HG02763 (cell line): ENCODE results near the gene SLC24A2.
"Not testable (repeated sequence)": the region's sequence is repeated elsewhere in the genome, so short reads cannot be mapped to it uniquely, and the experiment has no call there.

Experiments used
- ATAC-seq: cut with Tn5 transposase; IDR thresholded peaks from one replicate; pipeline ENCODE4 v1.9.1; 2021; ENCODE audit warnings: mild to moderate bottlenecking, moderate library complexity; ENCODE audit not compliant: unreplicated experiment

SLC24A2 gene

DNA sequence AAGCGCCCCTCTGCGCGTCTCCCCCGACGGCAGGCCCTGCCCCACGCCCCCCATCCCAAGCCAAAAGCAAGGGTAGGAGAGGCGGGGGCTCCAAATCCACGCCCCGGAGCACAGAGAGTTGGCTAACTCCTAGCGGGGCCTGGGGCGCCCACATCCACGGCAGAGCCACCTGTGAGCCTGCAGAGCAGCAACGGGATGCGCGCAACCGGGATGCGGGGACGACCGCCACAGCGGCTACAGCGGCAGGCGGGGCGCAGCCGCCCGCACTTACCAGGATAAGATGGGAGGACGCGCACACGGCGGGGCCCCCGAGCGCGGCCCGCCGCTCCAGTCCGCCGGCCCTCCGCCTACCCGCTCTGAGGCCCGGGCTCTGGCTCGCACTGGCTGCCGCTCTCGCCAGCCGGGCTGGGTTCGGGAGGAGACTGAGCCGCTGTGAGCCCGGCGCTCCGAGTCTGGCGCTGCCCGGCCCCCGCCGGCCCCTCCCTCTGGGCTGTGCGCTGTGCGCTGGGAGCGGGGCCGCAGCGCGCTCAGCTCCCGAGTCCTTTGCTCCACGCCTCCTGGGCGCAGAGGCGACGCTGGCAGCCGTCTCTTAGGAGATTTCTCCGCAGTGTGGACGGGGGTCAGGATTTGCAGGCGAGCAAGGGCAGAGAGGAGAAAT, at the start of gene SLC24A2:
Gene SLC24A2, minus strand, starts transcription at position 424 of the 658 bp plus-strand sequence.
- no peak for ATAC-seq

DNA sequence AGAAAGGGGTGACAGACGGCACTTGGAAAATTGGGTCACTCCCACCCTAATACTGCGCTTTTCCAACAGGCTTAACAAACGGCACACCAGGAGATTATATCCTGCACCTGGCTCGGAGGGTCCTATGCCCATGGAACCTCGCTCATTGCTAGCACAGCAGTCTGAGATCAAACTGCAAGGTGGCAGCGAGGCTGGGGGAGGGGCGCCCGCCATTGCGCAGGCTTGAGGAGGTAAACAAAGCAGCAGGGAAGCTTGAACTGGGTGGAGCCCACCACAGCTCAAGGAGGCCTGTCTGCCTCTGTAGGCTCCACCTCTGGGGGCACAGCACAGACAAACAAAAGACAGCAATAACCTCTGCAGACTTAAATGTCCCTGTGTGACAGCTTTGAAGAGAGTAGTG, 44.5 kb upstream of the SLC24A2 start:
- not testable (repeated sequence) for ATAC-seq

DNA sequence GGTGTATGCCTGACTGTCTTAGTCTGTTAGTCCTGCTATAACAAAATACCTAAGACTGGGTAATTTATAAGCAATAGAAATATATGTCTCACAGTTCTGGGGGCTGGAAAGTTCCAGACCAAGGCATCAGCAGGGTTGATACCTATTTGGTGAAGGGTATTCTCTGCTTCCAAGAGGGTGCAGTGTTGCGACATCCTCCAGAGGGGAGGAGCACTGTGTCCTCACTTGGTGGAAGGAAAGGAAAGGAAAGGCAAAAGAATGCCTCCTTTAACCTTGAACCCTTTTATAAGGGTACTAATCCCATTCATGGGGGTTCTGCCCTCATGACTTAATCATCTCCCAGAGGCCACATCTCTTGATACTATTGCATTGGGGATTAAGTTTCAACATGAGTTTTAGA, 42.0 kb upstream of the SLC24A2 start:
- ATAC-seq: no peak

DNA sequence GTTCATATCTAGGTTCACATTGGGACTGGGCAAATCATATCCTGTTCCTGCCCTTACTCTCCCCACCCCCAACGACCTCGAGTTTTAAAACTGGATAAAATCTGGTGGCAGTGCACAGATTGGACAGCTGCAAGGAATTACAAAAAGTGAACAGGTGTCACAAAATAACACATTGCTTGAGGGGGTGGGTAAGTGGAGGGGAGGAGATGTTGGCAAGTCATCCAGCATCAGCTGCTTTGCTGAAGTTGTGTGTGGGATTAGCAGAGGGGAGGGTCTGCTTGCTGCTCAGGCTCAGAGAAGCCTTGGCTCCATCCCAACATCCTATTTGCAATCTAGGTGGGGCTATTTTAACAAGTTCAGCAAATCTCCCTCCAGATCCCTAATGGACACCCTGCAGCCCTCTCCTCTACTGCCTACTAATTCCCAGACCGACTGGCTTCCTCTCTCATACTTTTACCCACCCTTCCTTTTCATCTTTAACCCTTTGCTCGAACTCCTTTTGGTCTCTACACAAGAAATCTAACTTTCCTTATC, 39.8 kb upstream of the SLC24A2 start:
- ATAC-seq: no peak

DNA sequence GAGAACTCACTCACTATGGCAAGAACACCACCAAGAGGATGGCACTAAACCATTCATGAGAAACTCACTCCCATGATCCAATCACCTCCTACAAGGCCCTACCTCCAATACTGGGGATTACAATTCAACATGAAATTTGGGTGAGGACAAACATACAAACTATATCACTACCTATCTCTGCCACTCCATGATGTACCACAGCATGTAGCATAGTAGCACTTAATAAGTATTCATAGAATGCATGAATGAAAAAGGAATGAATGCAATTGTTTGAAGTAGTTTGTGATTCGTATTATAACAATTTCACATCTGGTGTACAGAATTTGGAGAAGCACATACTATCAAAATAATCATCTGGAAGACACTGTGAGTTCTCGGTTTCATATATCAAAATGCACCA, 27.9 kb upstream of the SLC24A2 start:
- ATAC-seq: no peak

DNA sequence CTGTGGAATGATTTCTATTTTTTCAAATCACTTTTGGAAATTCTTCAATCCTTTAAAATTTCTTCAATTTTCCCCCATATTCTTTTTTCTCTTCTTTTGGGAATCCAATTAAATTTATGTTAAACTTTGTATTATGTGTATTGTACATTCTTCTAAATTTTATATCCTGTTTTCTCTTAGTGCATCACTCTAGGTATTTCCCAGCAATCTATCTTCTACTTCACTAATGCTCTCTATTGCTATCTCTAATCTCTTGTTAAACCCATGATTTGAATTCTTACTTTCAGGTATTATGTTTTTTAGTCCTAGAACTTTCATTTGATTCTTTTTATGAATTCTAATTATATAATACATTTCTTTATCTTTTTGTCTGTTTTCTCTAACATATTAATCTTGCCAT, 23.4 kb upstream of the SLC24A2 start:
- no peak for ATAC-seq

DNA sequence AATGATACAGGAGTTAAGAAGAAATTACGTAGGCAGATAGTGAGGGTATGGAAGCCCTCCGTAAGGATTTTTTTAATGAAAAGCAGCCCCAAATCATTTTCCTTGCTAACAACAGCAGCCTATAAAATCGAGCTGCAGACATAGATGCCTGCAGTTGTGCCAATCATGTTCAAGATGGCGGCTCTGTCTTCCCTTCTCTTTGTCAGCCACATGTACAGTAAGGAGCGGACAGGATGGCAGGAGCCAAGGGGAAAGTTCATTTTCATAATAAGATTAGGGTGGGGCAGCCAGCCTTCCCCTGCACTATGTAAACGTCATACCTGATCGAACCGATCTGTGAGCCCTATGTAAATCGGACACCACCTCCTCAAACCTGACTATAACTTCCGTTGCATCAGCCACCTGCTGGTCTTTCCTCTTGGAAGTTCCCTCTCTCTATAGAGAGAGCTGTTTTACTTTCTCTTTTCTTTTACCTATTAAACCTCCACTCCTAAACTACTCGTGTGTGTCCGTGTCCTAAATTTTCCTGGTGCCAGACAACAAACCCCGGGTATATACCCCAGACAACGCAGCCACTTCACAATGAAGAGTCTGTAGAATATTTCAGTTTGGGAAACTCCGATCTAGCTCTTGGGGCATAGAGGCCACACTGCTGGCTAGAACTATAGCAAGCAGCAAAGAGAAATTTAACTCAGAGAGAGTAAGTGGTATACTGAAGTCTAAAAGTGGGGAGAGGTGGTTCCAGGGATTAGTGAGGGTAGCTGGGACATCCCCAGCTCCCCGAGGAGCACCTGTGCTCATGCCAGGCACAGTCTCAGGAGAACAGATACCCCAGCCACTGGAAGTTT, 20.8 kb upstream of the SLC24A2 start:
- ATAC-seq: no peak

DNA sequence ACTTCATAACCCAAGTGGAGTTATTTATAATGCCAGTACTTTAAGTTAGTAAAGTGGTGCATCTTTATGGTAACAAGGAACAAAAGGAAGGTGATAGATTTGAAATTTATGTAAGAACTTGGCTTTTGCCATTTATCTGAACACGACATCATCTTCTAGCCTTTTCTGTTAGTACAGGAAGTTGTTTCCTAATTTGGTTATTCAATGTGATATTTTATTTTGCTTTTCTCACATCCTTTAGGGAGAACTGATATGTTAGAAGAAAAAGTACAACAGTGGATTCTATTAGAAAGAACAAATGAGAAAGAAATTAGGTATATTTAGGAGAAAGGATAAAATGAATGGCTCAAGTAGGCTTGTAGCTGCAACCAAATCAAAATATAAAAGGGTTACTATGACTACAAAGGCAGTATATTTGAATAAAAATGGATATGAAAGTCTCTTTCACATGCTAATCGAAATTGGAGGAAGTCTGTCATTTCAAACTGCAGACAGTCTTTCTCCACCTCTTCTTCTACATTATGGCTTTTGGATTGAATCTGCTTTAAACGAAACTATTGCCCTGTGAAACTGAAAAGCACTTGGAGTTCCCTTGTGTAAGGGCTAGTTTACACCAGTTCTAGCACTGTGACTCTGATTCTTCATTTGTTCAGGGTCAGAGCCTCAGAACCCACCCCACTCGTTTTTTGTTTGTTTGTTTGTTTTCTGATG, 18.5 kb upstream of the SLC24A2 start:
- ATAC-seq: no peak

DNA sequence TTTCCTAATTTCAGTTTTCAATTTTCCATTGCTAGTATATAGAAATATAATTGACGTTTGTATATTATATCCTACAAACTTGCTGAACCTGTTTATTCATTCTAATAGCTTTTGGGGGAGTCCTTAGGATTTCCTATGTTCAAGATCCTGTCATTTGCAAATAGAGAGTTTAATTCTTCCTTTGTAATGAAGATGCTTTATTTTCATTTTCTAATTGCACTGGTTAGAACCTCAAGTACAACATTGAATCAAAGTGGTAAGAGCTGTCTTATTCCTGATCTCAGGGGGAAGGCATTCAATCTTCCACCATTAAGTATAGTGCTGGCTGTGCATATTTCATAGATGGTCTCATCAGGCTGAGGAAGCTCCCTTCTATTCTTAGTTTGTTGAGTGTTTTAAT, 15.6 kb upstream of the SLC24A2 start:
- ATAC-seq: no peak

DNA sequence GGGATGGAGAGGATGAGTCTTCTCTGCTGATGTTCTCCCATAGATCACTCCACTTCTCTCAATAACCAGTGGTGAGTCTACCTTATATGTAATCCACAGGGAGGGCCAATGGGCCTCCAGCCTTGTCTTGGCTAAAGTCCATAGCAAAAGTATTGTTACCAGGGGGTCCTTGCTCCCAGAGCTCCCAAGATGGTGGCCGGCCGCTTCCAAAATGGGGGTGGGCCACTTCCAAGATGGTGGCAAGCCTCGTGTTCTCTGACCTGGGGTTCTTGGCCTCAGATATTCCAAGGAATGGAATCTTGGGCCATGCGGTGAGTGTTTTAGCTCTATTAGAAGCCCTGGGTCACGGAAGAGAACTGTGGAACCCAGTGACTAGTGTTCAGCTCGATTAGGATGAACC, 12.0 kb upstream of the SLC24A2 start:
- ATAC-seq: no peak

DNA sequence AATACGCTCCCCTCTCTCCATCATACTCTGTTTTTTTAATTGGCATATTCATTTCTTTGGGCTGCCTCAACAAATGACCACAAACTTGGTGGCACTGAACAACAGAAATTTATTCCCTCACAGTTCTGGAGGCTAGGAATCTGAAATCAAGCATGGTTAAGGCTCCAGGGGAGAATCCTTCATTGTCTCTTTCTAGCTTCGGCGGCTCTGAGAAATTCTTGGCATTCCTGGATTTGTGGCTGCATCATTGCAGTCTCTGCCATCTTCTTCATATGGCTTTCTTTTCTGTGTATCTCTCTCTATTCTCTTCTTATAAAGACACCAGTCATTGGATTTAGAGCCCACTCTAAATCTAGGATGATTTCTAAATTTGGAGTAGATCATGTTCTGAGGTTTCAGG, 10.9 kb upstream of the SLC24A2 start:
- ATAC-seq: no peak

DNA sequence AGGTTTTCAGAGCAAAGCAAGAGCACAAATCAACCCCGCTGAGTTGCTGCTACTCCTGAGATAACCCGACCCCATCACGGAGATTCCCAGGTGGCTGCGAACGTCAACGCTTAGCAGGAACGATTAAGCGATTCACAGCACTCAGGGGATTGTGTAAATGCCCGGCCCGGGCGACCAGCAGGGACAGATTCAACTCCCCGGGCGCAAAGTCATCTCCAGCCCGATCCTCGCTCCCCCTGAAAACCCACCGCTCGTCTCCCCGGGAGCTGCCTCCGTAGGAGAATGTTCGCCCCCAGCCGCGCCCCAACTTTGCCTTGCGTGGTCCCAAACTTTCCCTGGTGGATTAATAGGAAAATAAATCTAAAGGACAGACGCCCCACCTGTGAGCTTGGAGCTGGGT, 685 bp downstream of the SLC24A2 start:
- ATAC-seq: no peak

DNA sequence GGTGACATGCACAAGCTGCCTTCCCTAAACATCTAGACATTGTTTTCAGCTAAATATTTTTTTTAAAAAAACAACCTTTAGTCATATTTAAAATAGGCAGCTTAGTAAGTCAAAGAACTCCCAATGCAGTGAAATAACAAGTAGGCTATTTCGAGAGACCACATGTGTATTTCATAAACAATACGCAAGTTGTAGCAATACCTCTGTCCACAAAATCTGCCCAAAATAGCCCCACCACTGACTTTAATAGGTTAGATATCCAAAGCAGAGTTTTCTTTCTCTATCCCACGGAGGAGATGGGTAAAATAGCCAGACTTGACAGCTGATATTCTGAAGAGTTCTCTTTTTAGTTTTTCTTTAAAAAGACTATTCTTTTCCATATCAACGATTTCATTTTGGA, 1.2 kb downstream of the SLC24A2 start:
- no peak for ATAC-seq

DNA sequence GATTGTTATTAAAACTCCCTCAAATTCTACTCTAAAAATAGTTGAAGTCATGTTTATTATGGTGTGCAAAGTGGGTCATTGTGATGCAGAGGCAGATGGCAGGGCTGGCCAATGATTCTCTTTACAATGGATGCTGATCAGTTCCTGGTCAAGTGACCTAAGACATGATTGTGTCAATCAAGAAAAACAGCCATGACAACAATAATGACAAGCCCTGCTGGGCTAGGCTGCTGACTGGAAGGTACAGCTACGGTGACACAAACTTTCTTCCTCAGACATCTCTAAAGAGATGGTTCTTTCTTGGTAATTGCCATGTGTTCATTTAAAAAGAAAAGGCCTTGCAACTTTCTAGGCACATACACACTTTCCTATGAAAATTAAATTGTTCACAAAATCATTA, 3.6 kb downstream of the SLC24A2 start:
- no peak for ATAC-seq

DNA sequence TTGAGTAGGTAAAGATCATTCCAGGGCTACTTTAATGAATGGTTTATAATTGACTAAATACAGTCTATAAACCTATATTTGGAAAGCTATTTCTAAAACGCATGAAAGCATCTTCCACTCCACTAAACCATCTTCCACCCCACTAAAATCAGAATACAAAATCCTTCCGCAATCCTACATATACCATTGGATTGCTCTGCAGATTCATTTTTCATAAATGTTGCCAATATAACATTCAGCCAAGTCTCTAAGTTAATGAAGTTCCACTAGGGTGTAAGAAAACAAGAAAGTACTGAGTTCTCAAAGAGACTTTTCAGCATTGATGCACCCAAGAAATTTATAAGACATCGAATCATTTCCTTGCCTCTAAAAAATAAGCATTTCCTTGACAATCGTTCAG, 4.7 kb downstream of the SLC24A2 start:
- no peak for ATAC-seq

DNA sequence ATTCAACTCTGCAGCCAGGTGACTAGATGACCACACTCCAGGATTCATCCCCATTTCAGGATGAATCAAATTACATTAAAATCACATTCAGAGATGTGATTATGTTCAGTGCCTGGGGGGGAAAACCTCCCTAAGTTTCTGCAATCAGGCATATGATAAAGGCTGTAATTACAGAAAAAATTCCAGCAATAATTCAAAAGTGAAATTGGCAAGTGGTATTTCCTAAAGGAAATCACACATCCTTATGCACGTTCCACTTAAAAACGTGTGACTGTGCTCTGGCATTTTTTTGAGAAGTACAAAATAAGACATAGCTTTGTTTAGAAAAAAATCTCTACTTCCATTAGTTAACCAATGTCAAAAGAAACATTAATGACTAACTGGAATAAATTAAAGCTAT, 5.3 kb downstream of the SLC24A2 start:
- no peak for ATAC-seq

DNA sequence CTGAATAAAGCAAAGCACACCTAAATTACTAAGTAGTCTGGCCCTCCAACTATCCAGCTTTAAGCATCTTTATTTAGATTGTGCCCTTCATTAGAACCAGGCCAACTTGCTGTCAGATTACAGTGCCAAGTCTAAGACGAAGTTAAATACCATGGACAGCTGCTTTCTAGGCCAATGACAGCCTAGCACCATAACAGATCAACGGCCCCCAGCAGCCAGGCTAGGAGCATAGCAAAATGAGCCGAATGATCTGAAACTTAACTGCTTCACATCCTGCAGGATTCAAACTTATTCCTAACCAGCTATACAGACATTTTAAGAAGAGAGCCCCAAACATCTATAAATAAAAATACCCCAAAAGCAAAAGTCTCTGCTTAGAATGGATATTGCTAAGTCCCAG, 6.8 kb downstream of the SLC24A2 start:
- ATAC-seq: no peak

DNA sequence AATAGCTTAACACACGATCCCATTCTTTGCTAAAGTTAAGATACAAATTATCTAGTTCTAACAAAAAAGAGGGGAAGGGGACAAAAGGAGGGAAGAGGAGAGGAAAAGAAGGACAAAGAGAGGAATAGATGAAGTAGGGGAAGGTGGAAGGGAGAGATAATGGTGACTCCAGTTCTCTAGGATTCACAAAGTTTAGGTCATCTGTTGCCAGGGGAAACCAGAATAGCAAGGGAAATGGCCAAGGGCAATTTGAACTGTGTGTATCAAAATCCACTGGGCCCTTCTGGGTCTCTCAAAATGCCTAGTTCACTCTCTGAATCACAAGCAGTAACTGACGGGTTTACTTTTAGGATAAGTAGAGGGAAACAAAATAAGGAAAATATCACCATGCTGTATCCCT, 7.6 kb downstream of the SLC24A2 start:
- ATAC-seq: no peak

DNA sequence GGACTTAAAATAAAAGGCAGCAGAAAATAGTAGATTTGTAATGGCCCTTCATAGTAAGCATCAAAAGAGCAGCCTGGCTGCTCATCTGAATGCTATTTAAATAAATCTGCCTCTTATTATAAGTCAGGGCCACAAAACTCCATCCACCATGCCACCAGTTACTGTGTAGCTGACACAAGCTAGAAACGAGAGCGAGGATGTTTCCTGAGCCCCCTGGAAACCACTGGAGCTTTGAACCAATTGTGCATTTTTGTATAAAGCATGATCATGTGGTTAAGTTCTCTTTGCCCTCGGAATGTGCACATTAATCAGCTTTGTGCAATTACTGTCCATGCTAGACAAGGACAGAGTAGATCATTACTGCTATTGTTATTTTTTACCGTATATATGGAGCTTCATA, 17.4 kb downstream of the SLC24A2 start:
- ATAC-seq: no peak

DNA sequence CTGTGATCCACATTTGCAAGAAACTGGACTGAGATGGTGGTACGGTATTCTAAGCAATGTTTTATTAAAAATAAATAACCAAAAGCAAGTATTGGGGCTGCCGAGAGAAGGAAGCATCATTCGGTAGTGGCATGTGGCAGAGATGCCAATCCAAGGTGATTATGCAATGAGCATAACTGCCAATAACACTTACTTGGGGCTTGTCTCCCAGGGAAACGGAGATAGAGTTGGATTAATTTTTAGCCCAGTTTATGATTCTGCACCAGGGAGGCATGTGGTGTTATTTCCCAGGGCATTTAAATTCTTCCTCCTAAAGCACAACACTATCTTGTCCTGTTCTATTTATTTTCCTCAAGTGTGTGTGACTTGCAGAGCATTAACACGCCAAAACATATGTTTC, 17.9 kb downstream of the SLC24A2 start:
- ATAC-seq: no peak

DNA sequence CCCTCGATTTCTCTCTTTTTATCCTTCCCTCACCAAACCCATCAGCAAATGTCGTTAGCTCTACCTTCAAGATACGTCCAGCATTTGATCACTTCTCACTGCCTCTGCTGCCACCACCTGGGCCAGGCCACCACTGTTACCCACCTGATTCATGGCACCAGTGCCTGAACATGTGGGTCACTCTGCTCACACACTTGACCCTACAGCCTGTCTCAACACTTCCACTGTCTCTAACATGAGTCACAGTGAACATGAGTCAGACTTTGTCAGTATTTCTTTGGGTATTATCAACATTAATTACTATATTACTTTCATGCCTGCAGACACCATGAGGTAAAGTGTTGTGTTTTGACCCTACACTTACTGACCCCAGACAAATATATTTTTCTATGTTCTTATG, 19.6 kb downstream of the SLC24A2 start:
- ATAC-seq: no peak

DNA sequence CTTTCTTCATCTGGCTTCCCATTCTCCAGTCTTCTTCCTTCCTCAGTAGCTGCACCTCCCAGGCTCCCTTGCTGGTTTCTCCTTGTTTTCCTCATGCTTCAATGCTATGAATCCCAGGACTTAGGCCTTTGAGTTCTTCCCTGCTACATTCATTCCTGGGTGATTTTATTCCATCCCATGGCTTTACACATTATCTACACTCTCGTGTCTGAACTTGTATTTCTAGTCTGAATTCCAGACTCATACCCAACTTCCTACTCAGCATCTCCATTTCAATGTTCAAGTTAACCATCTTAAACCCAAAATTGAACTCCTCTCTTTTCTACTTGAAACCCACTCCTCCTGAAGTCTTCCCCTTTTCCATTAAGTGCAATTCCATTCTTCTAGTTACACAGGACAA, 20.0 kb downstream of the SLC24A2 start:
- ATAC-seq: no peak
